ENCODE measurements around the gene WDR31. TPM values are rescaled to one million over a fixed set of nuclear protein-coding genes. Genes with fewer than 3 reads are reported as not detected.

Gene WDR31
- total RNA-seq, 2 experiments from 2014 or later = 1.3 to 1.4 TPM

GRCh38 chr9:113348437-113348836, 8.4 kb upstream of the WDR31 start:
- Mint-ChIP-seq H3K4me3 (peak overlapping the region; percentile 23), H3K36me3 (ENCODE audit: low read depth) (no peaks in the 10 kb centered on the region), H3K4me1 (ENCODE audit: low read depth) (peaks cover 43% of the 10 kb centered on the region), H3K9me3 (no peaks in the 10 kb centered on the region), H3K27ac (no peak overlapping the region), H3K27me3 (peaks cover 9% of the 10 kb centered on the region)
- no peak for TF ChIP-seq CTCF (IDR thresholded peaks at IDR 0.05)
- intact Hi-C loops (cut with micrococcal nuclease) = loop anchor here (10.0 kb wide), 1 partner anchor 74 kb away; the partner anchor contains the start of genes CDC26 and PRPF4
- CTCF ChIA-PET = interaction anchor here (0.8 to 3.0 kb wide), 4 partner anchors 8 to 307 kb away, joined by 4 to 14 read pairs (median 4); partner anchors contain the start of gene WDR31
- POLR2A ChIA-PET = interaction anchor here (0.6 to 2.2 kb wide), 4 partner anchors 8 to 141 kb away, joined by 3 to 6 read pairs (median 4); partner anchors contain the start of genes C9orf43, POLE3 and WDR31
- DNase-seq (no peak), ATAC-seq (no peak)

DNA sequence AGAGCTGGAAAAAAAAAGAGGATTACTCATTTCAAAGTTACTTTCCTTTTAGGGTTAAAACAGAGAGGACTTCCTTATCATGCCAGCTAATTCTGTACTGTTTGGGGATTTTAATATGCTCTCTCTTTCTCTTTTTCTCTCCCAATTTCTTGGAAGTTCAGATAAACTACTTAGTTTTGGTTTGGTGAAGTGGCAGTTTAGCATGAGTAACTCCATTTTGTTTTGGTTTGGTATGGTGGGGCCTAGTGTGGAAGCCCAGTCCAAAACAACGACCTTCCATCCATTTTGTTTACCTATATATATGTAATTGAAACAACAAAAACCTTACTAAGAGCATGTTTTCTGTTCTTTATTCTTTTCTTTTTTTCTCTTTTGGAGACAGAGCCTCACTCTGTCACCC, 5.6 kb upstream of the WDR31 start:
- Mint-ChIP-seq H3K4me1 (ENCODE audit: low read depth) (peaks cover 38% of the 10 kb centered on the region), H3K27me3 (peaks cover 4% of the 10 kb centered on the region), H3K9me3 (no peaks in the 10 kb centered on the region), H3K27ac (peak overlapping the region; percentile 47), H3K36me3 (ENCODE audit: low read depth) (no peaks in the 10 kb centered on the region), H3K4me3 (no peak overlapping the region)
- ChIA-PET POLR2A (interaction anchor here (0.6 kb wide), 1 partner anchor 68 kb away, joined by 3 read pairs; no protein-coding TSS in a partner anchor), CTCF (interaction anchor here (1.1 to 1.5 kb wide), 4 partner anchors 9 to 309 kb away, joined by 3 to 4 read pairs (median 4); no protein-coding TSS in a partner anchor)
- no peak for TF ChIP-seq CTCF (IDR thresholded peaks at IDR 0.05)
- no peak for ATAC-seq
- DNase-seq = no peak
- intact Hi-C loops (cut with micrococcal nuclease) = loop anchor here (10.0 kb wide), 1 partner anchor 71 kb away; the partner anchor contains the start of genes CDC26 and PRPF4

GRCh38 chr9:113345190-113345589, 5.1 kb upstream of the WDR31 start:
- peak overlapping the region; percentile 47 for H3K27ac Mint-ChIP-seq
- TF ChIP-seq CTCF (IDR thresholded peaks at IDR 0.05) = no peak
- H3K27me3 Mint-ChIP-seq = peaks cover 4% of the 10 kb centered on the region
- ATAC-seq (no peak), DNase-seq (no peak)
- CTCF ChIA-PET = interaction anchor here (0.8 to 1.1 kb wide), 2 partner anchors 8 to 35 kb away, joined by 3 to 4 read pairs; no protein-coding TSS in a partner anchor
- POLR2A ChIA-PET = interaction anchor here (0.6 to 1.1 kb wide), 2 partner anchors 47 to 68 kb away, joined by 3 read pairs; no protein-coding TSS in a partner anchor
- H3K36me3 Mint-ChIP-seq (ENCODE audit: low read depth) = no peaks in the 10 kb centered on the region
- no peaks in the 10 kb centered on the region for H3K9me3 Mint-ChIP-seq
- peaks cover 36% of the 10 kb centered on the region for H3K4me1 Mint-ChIP-seq (ENCODE audit: low read depth)
- no peak overlapping the region for H3K4me3 Mint-ChIP-seq
- intact Hi-C loops (cut with micrococcal nuclease) = loop anchor here (10.0 kb wide), 1 partner anchor 70 kb away; the partner anchor contains the start of genes CDC26 and PRPF4

- CTCF ChIA-PET = no interaction called here
- intact Hi-C loops (cut with micrococcal nuclease) = loop anchor here (10.0 kb wide), 1 partner anchor 69 kb away; the partner anchor contains the start of genes CDC26 and PRPF4
- Mint-ChIP-seq H3K27me3 (no peaks in the 10 kb centered on the region), H3K4me3 (no peak overlapping the region), H3K27ac (no peak overlapping the region), H3K9me3 (no peaks in the 10 kb centered on the region), H3K36me3 (ENCODE audit: low read depth) (no peaks in the 10 kb centered on the region), H3K4me1 (ENCODE audit: low read depth) (peaks cover 36% of the 10 kb centered on the region)
- POLR2A ChIA-PET = no interaction called here
- no peak for TF ChIP-seq CTCF (IDR thresholded peaks at IDR 0.05)
- ATAC-seq (no peak), DNase-seq (peak; percentile 52)
Observed at GRCh38 chr9:113343732-113344231, 3.7 kb upstream of the WDR31 start.
